ENCODE results near the gene SLC41A2.

DNA sequence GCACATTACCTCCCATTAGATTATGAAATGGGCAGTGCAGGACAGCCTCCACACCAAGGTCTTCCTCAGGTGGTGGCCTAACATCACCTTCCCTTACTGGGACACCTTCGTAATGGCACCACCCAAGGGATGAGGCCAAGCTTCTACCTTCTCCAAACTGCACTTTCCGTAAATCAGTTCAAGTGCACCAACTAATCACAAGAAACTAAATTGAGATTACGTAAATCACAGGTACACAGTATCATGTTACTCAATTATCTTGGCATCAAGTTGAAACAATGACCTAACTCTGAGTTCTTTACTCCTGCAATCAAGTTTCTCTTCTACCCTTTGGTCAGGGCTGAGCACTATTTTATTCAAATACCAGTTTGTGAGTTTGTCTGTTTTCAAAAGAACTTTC, 13.8 kb downstream of the SLC41A2 start:
- TF ChIP-seq POLR2A (IDR thresholded peaks at IDR 0.05) = no peak
- TF ChIP-seq, protein P1, sequence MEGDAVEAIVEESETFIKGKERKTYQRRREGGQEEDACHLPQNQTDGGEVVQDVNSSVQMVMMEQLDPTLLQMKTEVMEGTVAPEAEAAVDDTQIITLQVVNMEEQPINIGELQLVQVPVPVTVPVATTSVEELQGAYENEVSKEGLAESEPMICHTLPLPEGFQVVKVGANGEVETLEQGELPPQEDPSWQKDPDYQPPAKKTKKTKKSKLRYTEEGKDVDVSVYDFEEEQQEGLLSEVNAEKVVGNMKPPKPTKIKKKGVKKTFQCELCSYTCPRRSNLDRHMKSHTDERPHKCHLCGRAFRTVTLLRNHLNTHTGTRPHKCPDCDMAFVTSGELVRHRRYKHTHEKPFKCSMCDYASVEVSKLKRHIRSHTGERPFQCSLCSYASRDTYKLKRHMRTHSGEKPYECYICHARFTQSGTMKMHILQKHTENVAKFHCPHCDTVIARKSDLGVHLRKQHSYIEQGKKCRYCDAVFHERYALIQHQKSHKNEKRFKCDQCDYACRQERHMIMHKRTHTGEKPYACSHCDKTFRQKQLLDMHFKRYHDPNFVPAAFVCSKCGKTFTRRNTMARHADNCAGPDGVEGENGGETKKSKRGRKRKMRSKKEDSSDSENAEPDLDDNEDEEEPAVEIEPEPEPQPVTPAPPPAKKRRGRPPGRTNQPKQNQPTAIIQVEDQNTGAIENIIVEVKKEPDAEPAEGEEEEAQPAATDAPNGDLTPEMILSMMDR (IDR thresholded peaks at IDR 0.05) = no peak

All from heart left ventricle (tissue), 13 donors.